Calu3 (cell line): ENCODE measurements around the gene PCDH9. TPM values are rescaled to one million over a fixed set of nuclear protein-coding genes. Genes with fewer than 3 reads are reported as not detected.

ENCODE experiments used
- BruUV-seq: library from RNA; stranded (reverse); fragments of 400-500 nt; replicated peaks from 2 replicates; lab custom pipeline; 2021; lab: Mats Ljungman, UMichigan
- CTCF ChIA-PET: fragments of 300-600 bp; sonication (Branson Sonifier 250); formaldehyde crosslinking; loops from one replicate; lab custom pipeline; 2022; ENCODE audit warnings: antibody characterized with exemption; lab: Charles Lee
- DNase-seq: peaks from one replicate; pipeline ENCODE4 v3.0.0; 2022
- H3K27ac Mint-ChIP-seq: one replicate; pipeline ENCODE4 v1.8.0; 2022; ENCODE audit warnings: mixed read lengths; ENCODE audit not compliant: unreplicated experiment
- H3K27me3 Mint-ChIP-seq: one replicate; pipeline ENCODE4 v1.8.0; 2022; ENCODE audit warnings: mixed read lengths; ENCODE audit not compliant: unreplicated experiment
- H3K36me3 Mint-ChIP-seq: one replicate; pipeline ENCODE4 v1.8.0; 2022; ENCODE audit warnings: mild to moderate bottlenecking, moderate library complexity, mixed read lengths; ENCODE audit not compliant: insufficient read depth, unreplicated experiment
- H3K4me1 Mint-ChIP-seq: one replicate; pipeline ENCODE4 v1.8.0; 2022; ENCODE audit warnings: mild to moderate bottlenecking, low read depth, mixed read lengths; ENCODE audit not compliant: unreplicated experiment
- H3K4me3 Mint-ChIP-seq: one replicate; pipeline ENCODE4 v1.8.0; 2022; ENCODE audit warnings: mild to moderate bottlenecking, low read depth, moderate library complexity, mixed read lengths; ENCODE audit not compliant: unreplicated experiment
- H3K9me3 Mint-ChIP-seq: one replicate; pipeline ENCODE4 v1.8.0; 2022; ENCODE audit warnings: low read depth, mixed read lengths; ENCODE audit not compliant: unreplicated experiment
- CTCF ChIP-seq: fragments of 200-600 bp; IDR thresholded peaks from one replicate; pipeline ENCODE4 v1.8.0; 2022; ENCODE audit warnings: antibody characterized with exemption; ENCODE audit not compliant: unreplicated experiment
- intact Hi-C: fragments of 100-400 bp; cut with micrococcal nuclease; formaldehyde crosslinking; loops from one replicate; pipeline ENCODE4 v1.10.0; 2022; ENCODE audit not compliant: unreplicated experiment
- total RNA-seq: library from RNA; stranded (reverse); gene quantifications from 2 replicates; pipeline ENCODE4 v1.2.3, GENCODE V29; 2022

Gene PCDH9
- total RNA-seq, 1 experiment from 2014 or later: 1.3 TPM

GRCh38 chr13:66680031-66680430, 550.1 kb downstream of the PCDH9 start:
- Mint-ChIP-seq H3K9me3 (peaks cover 3% of the 10 kb centered on the region), H3K36me3 (no peaks in the 10 kb centered on the region), H3K27me3 (no peaks in the 10 kb centered on the region), H3K4me1 (no peaks in the 10 kb centered on the region), H3K4me3 (no peak overlapping the region), H3K27ac (no peak overlapping the region)
- no TSS peak for BruUV-seq
- CTCF ChIA-PET: no interaction called here
- no peak for TF ChIP-seq CTCF
- intact Hi-C loops: loop anchor here (10.0 kb wide), 1 partner anchor 545 kb away; no protein-coding TSS in a partner anchor
- DNase-seq: no peak

GRCh38 chr13:66675620-66676019, 554.5 kb downstream of the PCDH9 start:
- no peak for DNase-seq
- H3K4me3 Mint-ChIP-seq: no peak overlapping the region
- CTCF ChIA-PET: no interaction called here
- no peak for TF ChIP-seq CTCF
- peaks cover 3% of the 10 kb centered on the region for H3K9me3 Mint-ChIP-seq
- no peaks in the 10 kb centered on the region for H3K4me1 Mint-ChIP-seq
- intact Hi-C loops: no loop called here
- H3K27me3 Mint-ChIP-seq: no peaks in the 10 kb centered on the region
- no peaks in the 10 kb centered on the region for H3K36me3 Mint-ChIP-seq
- BruUV-seq: no TSS peak
- H3K27ac Mint-ChIP-seq: no peak overlapping the region

GRCh38 chr13:66673401-66673800, 556.7 kb downstream of the PCDH9 start:
- Mint-ChIP-seq H3K4me1 (no peaks in the 10 kb centered on the region), H3K9me3 (peaks cover 3% of the 10 kb centered on the region), H3K4me3 (no peak overlapping the region), H3K27ac (no peak overlapping the region), H3K36me3 (no peaks in the 10 kb centered on the region), H3K27me3 (no peaks in the 10 kb centered on the region)
- intact Hi-C loops: no loop called here
- CTCF ChIA-PET: no interaction called here
- BruUV-seq: no TSS peak
- TF ChIP-seq CTCF: no peak
- no peak for DNase-seq

GRCh38 chr13:66665991-66666390, 564.1 kb downstream of the PCDH9 start:
- Mint-ChIP-seq H3K4me3 (no peak overlapping the region), H3K4me1 (no peaks in the 10 kb centered on the region), H3K27ac (no peak overlapping the region), H3K36me3 (no peaks in the 10 kb centered on the region), H3K9me3 (no peaks in the 10 kb centered on the region), H3K27me3 (no peaks in the 10 kb centered on the region)
- no peak for TF ChIP-seq CTCF
- BruUV-seq: no TSS peak
- CTCF ChIA-PET: no interaction called here
- intact Hi-C loops: no loop called here
- peak; percentile 3 for DNase-seq
